HG02588 (cell line): Measurements from ENCODE around the gene MERTK.
A peak's percentile ranks its signal among the peaks of the same experiment; 100 is the strongest.
"Not testable (repeated sequence)": the region's sequence is repeated elsewhere in the genome, so short reads cannot be mapped to it uniquely, and the experiment has no call there.

ENCODE experiments used
- ATAC-seq: cut with Tn5 transposase; IDR thresholded peaks from one replicate; pipeline ENCODE4 v1.9.1; 2021; ENCODE audit warnings: mild to moderate bottlenecking, moderate library complexity; ENCODE audit not compliant: unreplicated experiment

The MERTK gene

DNA sequence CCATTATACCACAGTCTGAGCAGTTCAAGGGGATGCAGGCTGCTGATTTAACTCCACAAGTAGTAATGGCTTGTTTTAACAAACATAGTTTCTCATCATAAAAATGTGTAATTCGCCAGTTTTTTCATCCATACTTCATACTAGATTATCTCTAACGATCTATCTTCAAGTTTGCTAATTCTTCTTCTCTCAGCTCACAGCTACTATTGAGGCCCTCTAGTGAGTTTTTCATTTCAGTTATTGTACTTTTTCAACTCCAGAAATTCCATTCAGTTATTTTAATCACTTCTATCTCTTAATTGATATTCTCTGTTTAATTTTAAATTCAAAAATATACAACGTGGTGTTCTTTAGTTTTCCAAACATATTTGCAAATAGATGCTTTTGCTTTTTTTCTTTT lies 136.5 kb downstream of the MERTK start:
- no peak for ATAC-seq

DNA sequence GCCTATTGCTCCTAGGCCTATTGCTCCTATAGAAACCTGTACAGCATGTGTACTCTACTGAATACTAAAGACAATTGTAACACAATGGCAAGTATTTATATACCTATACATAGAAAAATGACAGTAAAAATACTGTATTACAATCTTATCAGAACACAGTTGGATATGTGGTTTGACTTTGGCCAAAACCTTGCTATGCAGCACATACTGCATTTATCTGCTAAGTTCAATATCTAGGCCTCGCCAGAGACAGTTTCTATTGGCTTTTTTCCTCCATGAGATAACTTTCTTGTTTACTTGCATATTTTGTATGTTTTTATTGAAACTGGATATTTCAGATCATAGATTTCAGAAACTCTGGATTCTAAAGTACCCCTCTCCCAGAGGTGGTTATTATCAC lies 137.4 kb downstream of the MERTK start:
- no peak for ATAC-seq

DNA sequence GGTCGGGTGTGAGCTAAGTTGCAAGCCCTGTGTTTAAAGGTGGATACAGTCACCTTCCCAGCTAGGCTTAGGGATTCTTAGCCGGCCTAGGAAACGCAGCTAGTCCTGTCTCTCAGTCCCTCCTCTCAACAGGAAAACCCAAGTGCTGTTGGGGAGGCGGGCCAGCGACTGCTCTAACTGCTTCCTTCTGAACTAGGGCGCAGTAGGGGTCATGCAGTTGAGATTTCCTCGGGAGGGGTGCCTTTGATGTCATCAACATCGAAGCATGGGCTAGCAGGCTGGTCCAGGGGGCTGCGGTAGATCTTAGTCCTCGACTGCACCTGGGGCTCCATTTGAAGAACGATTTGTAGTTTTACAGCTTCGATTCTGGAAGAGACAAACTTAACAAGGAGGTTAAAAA lies 141.1 kb downstream of the MERTK start:
- not testable (repeated sequence) for ATAC-seq

DNA sequence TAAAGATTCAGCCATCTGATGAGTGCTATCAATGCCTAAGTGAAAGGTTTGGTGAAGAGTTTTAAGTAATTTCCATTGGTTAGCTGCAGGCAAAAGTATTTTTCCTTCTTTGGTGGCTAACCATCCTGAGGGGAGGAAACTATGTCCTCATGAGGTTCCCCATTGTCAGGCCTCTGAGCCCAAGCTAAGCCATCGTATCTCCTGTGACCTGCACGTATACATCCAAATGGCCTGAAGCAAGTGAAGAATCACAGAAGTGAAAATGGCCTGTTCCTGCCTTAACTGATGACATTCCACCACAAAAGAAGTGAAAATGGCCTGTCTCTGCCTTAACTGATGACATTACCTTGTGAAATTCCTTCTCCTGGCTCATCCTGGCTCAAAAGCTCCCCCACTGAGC lies 141.7 kb downstream of the MERTK start:
- not testable (repeated sequence) for ATAC-seq

DNA sequence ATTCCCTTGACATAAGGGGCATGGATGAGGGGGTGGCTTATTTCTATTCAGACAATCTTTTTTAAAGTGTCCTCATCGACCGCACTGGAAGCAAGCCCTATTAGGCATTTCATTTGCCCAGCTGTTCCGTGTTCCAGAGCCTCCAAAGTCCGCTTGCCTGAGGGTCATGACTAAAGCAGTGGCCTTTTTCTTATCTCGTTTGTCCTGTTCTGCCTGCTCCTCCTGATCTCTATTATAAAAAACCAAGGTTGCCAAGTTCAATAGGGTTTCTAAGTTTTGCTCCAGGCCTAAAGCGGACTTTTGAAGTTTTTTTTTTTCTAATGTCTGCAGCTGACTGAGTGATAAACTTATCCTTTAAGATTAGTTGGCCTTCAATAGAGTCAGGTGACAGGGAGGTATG lies 143.1 kb downstream of the MERTK start:
- ATAC-seq: not testable (repeated sequence)

DNA sequence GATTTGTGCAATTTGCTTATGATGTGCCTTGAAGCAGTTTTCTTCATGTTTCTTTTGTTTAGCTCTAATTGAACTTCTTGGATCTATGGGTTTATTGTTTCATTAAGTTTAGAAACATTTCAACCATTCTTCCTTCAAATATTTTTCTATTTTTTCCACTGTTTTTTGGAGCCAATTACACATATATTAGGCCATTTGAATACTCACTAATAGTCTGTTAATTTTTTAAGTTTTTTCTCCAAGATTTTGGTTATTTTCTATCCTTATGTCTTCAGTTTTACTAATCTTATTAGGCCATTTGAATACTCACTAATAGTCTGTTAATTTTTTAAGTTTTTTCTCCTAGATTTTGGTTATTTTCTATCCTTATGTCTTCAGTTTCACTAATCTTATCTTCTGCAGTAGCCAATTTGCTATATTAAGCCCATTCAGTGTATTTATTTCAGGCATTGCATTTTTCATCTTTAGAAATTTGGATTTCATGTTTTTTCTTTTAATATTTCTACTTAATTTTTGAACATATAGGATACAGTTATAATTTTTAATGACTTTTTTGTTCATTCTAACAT lies 147.1 kb downstream of the MERTK start:
- no peak for ATAC-seq

DNA sequence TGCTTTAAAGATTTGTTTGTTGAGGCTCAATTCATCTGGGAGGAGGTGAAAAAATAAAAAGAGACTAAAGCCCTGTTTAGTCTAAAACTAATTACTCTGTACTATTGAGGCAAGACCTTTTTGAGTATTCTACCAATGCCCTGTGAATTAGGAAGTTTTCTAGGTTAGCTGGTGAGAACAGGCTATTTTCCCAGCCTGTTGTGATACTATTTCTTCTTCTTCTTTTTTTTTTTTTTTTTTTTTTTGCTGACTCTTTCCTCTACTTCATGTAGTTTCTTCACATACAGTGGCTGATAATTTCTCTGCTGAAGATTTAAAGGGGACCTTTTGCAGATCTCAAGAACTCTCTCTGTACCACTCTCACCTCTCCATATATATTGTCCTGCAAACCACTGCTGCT lies 147.8 kb downstream of the MERTK start:
- no peak for ATAC-seq

DNA sequence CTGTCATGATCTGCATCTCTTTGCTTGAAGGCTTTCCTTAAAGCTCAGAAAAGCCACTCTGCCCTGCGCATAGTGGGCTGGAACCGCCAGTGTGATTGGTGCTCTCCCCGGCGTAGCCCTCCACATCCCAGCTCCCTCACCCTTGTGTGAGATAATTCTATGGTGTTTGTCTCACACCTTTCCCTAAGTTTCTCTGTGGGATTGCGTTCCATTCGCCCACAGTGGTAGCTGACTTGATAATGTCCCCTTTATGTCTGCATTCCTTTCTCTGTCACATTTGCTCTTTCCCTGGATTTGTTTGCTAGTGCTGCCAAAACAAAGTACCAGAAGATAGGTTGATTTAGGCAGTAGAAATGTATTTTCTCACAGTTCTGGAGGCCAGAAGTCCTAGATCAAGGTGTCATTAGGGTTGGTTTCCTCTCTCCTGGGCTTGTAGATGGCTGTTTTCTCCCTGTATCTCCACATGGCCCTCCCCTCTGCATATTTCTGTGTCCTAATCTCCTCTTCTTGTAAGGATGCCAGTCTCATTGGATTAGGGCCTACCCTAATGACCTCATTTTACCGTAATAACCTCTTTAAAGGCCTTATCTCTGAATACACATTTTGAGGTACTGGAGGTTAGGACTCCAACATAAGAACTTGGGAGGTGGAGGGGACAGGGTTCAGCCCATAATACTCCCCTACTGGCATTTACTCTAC lies 149.3 kb downstream of the MERTK start:
- no peak for ATAC-seq

DNA sequence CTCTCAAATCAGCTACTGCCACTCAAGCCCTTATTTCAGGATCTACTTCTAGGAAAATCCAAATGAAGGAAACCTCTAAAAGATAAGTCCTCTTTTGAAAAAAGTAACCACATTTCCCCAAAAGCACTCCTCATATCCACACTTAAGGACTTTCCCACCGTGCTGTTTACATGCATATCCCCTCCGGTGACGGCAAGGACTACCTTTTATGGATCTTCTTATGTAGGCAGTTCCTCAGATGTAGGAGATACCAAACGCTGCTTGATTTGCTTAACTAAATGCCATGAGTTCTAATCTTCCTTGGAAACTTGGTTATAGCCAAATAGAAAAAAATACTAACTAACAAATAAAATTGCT lies 149.8 kb downstream of the MERTK start:
- no peak for ATAC-seq

DNA sequence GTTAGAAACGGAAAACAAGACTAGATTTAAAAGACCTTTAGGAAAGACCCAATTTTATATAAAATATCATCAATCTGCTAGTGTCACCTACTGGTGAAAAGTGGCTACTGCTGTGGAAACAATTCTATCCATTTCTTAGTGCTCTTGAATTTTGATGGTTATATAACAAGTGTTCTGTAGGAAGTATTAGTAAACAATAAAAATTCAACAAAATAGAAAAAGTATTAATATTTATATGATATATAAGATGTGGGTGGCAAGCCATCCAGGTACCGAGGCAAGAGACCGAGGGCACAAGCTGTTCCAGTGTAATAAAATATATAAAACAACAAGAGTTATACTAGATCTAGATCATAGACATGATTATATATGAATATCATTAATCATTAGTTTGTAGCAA lies 150.5 kb downstream of the MERTK start:
- ATAC-seq: no peak

DNA sequence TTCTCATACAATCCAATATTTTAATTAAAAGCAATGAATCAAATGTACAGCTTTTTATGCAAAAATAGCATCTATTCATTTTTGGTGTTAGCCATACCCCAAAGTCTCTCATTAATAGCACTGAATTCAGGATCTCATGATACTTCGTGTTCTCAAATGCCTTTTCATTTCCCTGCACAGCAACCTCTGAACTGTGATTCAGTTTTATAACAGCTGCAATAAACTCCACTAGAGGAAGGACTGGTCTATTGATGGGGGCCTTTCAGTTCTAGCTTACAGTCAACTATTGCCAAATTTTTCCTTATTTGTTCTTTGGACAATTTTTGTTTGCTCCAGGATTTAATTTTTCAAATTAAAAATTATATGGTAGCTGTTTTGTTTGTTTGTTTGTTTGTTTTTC lies 151.9 kb downstream of the MERTK start:
- ATAC-seq: no peak

DNA sequence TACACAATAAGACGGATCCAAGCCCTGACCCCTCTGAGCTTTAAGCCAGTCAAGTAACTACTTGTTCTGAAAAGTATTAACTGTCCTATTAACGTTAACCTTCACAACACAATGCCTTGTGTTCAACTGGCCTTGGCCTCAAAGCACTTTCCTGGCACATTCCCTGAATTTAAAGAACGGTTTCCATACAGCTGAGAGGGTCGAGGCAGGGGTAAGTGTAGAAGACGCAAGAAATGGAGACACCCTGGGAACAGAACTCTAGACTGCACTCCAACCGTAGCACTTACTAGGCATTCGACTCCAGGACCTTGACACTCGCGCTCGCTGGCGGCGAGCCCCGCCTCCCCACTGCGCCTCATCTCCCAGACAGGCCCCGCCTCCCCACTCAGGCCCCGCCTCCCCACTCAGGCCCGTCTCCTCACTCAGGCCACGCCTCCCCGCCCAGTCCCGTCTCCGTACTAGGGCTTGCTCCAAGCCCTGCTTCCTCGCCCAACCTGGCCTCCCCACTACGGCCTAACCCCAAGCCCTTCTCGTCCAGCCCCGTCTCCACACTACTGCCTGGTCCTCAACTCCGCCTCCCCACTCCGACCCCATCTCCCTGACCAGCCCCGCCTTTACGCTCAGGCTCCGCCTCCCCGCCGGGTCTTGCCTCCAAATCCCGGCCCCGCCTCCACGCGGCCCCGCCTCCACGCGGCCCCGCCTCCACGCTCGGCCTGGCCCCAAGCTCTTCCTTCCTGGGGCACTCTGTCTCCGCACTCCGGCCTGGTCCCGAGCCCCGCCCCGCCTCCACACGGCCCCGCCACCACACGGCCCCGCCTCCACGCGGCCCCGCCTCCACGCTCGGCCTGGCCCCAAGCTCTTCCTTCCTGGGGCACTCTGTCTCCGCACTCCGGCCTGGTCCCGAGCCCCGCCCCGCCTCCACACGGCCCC lies 155.8 kb downstream of the MERTK start:
- peak; percentile 54 for ATAC-seq

DNA sequence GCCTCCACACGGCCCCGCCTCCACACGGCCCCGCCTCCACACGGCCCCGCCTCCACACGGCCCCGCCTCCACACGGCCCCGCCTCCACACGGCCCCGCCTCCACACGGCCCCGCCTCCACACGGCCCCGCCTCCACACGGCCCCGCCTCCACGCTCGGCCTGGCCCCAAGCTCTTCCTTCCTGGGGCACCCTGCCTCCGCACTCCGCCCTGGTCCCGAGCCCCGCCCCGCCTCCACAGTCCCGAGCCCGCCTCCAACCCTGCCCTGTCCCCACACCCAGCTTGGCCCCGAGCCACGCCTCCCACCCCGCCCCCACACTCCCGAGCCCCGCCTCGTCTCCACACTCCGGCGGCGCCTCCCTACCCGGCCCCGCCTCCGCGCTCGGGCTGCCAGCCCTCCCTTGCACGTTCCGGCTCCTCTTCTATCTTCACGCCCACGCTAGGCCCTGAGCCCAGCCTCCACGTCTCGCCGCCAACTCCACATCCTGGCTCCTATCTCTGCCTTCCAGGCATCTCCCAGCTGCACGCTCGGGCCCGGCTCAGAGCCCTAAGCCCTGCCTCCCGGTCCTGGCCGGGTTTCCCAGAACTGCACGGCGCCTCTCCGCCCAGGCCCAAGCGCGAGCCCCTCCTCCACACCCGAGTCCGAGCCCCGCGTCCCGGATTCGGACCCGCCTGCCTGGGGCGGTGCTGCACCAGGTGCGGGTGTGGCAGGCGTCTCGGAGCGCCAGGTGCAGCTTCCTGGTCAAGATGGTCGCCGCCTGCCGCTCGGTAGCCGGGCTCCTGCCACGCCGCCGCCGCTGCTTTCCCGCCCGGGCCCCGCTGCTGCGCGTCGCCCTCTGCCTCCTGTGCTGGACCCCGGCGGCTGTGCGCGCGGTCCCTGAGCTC lies 156.7 kb downstream of the MERTK start, which contains the start of gene TMEM87B:
Gene TMEM87B (plus strand): TSS at position 423 of the 883 bp plus-strand sequence. CDS start 323 bp downstream, at position 746.
- ATAC-seq: peak; percentile 58

DNA sequence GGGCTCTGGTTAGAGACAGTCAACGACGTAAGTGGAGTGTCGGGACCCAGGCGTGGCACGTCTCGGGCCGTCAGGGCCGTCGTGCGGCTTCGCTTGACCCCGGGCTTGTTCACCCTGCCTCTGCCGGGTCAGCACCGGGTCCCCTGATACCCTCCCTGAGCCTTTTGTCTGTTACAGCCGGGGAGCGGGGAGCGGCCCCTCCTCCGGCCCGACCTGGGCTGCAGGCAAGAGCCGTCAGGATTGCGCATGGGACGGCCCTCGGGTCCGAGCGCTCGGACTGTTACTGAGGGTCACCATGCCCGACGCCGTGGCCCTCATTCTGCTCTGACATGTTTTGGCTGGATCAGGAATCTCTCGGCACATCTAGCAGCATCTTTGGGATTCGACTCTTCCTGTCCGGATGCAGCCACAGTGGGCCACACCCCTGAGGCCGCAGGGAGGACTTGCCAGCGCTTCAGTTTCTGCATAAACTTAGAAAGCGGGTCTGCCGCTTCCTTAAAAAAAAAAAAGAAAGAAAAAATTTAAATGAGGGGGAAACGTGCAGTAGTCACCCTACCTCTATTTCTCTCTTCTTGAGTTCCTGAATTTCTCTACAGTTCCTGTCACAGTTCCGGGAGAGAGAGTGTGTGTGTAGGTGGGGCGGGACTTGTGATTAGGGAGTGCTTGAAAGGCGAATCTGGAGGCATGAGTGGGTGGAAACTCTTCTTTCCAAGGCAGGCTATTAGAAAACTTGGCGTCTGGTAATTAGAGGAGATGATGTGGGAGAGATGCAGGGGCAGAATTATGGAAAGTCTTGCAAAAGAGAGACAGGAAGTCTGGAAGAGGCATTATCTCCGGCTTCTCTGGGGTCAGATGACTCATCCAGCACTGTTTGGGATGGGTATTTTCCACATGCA lies 157.6 kb downstream of the MERTK start:
- peak; percentile 2 for ATAC-seq

DNA sequence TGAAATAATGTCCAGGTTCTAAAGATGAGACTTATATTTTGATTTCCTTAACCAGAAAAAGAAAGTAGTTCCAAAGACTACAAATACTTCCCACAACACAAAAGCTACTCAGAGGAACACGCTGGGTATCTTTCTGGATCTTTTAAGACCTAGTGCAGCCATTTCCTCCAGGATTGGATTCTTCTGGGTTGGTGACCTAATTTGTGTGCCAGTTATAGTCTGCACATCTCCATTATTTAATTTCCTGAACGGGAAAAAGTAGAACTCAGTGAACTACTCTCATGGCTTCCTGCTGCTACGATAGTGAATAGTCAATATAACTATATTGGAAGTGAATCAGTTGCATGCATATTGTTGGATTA lies 158.2 kb downstream of the MERTK start:
- ATAC-seq: no peak

DNA sequence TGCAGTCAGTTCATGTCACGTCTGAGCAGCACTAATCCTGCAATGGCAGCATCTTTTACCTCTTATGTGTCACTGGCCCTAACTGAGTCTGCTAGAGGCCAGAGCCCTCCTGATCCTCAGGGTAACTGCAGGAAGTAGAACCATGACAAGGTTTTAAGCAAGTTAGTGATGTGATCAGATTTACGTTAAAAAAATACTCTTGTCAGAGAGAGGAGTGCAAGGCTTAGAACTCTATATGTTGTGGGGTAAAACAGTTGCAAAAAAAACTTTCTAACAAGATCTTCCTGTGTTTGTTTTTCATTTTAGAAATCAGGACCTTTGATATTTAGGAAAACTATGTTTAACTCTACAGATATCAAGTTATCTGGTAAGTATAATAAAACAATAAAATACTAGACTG lies 161.3 kb downstream of the MERTK start:
- ATAC-seq: no peak

DNA sequence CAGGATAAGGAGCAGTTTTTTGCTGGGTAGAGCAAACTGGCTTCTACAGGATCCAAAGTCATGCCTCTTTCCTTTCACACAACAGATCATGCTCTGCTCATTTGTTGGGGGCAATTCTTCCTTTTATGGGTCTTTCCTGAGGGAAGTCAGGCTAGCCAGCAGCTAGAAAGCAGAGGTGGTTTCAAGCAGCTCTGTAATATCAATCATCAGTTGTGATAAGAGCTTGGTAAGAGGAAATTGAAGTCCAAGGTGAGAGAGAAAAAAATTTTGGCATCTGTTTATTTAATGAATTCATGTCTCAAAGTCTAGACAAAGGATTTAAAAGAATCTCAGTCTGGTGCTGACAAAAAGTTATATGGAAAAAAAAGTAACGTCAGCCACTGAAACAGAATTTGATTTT lies 162.9 kb downstream of the MERTK start:
- no peak for ATAC-seq

DNA sequence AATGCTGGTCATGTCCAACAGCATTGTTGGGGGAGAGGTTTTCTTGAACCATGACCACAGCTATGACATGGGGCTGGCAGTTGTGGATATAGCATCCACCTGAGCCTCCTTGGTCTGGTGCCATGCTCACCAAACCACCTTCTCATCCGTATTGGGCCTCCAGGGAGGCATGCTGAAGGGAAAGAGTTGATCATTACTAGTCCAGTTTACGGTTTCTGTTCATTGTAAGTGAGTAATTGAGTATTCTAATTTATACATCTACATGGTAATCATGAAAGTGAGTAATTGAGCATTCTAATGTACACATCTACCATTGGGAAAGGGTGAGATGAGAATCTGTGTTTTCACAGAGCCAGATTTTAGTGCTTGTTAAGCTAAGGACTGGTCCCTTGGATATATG lies 163.4 kb downstream of the MERTK start:
- ATAC-seq: no peak

DNA sequence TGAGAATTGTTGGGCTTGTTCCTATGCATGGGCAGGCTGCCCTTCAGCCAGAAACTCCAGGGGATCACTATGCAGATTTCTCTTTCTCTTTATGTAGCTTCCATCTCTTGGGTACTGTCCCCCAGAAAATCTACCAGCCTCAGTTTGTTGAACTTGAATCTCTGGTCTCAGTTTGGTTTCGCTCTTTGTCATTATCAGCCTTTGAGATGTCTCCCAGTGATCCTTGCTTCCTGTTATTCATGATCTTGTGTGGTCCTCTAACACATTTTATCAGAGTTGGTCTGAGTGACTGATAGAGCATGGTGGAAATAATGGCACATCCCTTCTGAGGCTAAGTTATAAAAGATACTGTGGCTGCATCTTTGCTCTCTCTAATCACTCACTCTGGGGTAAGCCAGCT lies 164.5 kb downstream of the MERTK start:
- ATAC-seq: no peak

DNA sequence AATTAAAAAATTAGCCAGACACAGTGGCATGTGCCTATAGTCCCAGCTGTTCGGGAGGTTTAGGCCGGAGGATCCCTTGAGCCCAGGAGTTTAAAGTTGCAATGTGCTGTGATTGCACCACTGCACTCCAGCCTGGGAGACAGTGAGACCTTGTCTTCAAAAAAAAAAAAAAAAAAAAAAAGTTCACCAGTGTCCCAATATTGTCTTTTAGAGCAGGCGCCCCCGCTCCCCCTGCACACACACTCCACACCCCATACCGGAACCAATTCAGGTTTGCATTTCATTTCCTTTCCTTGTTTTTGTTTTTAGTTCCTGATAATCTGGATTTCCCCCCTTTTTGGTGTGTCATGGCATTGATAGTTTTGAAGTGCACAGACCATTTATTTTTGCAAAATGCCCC lies 167.1 kb downstream of the MERTK start:
- no peak for ATAC-seq
